ENCODE data around the gene IL36B. TPM values are rescaled to one million over a fixed set of nuclear protein-coding genes. Genes with fewer than 3 reads are reported as not detected.

Gene IL36B
- total and polyA plus RNA-seq, 9 of the 15 experiments (the other 6 are each of a cell fraction or from before 2014, with no cell fraction given) = not detected

DNA sequence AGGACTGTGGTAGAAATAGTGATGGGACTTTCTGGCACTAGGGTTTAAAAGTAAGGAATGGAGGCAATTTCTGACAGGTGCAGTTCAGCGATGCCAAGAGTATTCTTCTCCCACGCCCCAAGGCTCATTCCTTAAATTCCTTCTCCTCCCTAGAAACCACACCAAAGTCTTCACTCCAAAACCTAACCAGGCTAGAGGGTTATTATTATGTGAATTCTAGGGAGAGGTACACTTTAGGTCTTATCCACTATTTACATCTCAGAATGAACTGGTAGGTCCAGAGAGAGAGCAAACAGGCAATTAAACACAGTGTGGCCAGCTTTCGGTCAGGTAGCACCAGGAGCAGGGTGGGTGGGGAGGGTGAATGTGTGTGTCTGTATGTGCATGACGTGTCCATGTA is 26.5 kb upstream of the IL36B start:
- FAIRE-seq = no peak
- in situ Hi-C loops (cut with MboI) (no loop called here), intact Hi-C loops (cut with micrococcal nuclease) (no loop called here)
- H3K4me3 ChIP-seq = no peak overlapping the region
- WGBS (ENCODE audit: insufficient coverage, low coverage, missing lambda C conversion rate) = 9% methylated on average over 4 of the region's 4 CpGs
- H3K79me2 ChIP-seq (ENCODE audit: control insufficient read depth, insufficient read depth, low read length) = no peaks in the 10 kb centered on the region
- no peaks in the 10 kb centered on the region for H3K9me1 ChIP-seq (ENCODE audit: control insufficient read depth, insufficient read depth, low read length)
- H3K4me1 ChIP-seq (replicated peaks in 1 of 2; ENCODE audit: control insufficient read depth in 2 of 2, insufficient read depth in 2 of 2, low read length in 2 of 2) = no peaks in the 10 kb centered on the region
- no TSS peak for BruUV-seq (replicated peaks)
- H3K27me3 ChIP-seq (ENCODE audit: control insufficient read depth in 2 of 2, insufficient read depth in 2 of 2, low read length in 2 of 2) = peaks cover 12 to 15% of the 10 kb centered on the region in 2 experiments; a peak in 4 of 5 replicates
- no peaks in the 10 kb centered on the region for H3K9me3 ChIP-seq (replicated peaks; ENCODE audit: control insufficient read depth, insufficient read depth, low read depth, low read length)
- H4K20me1 ChIP-seq (replicated peaks; ENCODE audit: control insufficient read depth, insufficient read depth, low read length) = no peaks in the 10 kb centered on the region; the same call in 1 of the 2 replicates
- H3K27ac ChIP-seq (ENCODE audit: extremely low read depth, low read depth, low read length) = no peak overlapping the region
- ChIA-PET CTCF (ENCODE audit: low intra/inter-chr PET ratio) (interaction anchor here (2.4 kb wide), 1 partner anchor 291 kb away, joined by 6 read pairs; no protein-coding TSS in a partner anchor), POLR2A (no interaction called here)
- H3K4me2 ChIP-seq (ENCODE audit: insufficient read depth, low read length) = no peak overlapping the region
- no peak for DNase-seq (ENCODE audit: extremely low read depth in 1 of 4, low spot score in 3 of 4)
- no peak for ATAC-seq
- no peak overlapping the region for H2AFZ ChIP-seq (ENCODE audit: low read depth, low read length)
- H3K36me3 ChIP-seq (ENCODE audit: control insufficient read depth, insufficient read depth, low read length) = no peaks in the 10 kb centered on the region
- no peak overlapping the region for H3K9ac ChIP-seq (ENCODE audit: insufficient read depth in 1 of 2, low read depth in 2 of 2, low read length in 2 of 2)
- no peak for TF ChIP-seq PURB (CRISPR knock-in tag; IDR thresholded peaks at IDR 0.05; ENCODE audit: low read depth)
- no peak for TF ChIP-seq ZNF24 (IDR thresholded peaks at IDR 0.05)
- TF ChIP-seq RCOR1 (IDR thresholded peaks at IDR 0.05; ENCODE audit: borderline replicate concordance in 1 of 2, low read depth in 2 of 2, low read length in 2 of 2) = no peak
- TF ChIP-seq TAF7 (tag; IDR thresholded peaks at IDR 0.05) = no peak
- no peak for TF ChIP-seq NCOA2 (IDR thresholded peaks at IDR 0.05; ENCODE audit: partially characterized antibody in 2 of 2)
- TF ChIP-seq, protein P1, sequence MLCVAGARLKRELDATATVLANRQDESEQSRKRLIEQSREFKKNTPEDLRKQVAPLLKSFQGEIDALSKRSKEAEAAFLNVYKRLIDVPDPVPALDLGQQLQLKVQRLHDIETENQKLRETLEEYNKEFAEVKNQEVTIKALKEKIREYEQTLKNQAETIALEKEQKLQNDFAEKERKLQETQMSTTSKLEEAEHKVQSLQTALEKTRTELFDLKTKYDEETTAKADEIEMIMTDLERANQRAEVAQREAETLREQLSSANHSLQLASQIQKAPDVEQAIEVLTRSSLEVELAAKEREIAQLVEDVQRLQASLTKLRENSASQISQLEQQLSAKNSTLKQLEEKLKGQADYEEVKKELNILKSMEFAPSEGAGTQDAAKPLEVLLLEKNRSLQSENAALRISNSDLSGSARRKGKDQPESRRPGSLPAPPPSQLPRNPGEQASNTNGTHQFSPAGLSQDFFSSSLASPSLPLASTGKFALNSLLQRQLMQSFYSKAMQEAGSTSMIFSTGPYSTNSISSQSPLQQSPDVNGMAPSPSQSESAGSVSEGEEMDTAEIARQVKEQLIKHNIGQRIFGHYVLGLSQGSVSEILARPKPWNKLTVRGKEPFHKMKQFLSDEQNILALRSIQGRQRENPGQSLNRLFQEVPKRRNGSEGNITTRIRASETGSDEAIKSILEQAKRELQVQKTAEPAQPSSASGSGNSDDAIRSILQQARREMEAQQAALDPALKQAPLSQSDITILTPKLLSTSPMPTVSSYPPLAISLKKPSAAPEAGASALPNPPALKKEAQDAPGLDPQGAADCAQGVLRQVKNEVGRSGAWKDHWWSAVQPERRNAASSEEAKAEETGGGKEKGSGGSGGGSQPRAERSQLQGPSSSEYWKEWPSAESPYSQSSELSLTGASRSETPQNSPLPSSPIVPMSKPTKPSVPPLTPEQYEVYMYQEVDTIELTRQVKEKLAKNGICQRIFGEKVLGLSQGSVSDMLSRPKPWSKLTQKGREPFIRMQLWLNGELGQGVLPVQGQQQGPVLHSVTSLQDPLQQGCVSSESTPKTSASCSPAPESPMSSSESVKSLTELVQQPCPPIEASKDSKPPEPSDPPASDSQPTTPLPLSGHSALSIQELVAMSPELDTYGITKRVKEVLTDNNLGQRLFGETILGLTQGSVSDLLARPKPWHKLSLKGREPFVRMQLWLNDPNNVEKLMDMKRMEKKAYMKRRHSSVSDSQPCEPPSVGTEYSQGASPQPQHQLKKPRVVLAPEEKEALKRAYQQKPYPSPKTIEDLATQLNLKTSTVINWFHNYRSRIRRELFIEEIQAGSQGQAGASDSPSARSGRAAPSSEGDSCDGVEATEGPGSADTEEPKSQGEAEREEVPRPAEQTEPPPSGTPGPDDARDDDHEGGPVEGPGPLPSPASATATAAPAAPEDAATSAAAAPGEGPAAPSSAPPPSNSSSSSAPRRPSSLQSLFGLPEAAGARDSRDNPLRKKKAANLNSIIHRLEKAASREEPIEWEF (CRISPR knock-in tag; IDR thresholded peaks at IDR 0.05) = no peak
- no peak for TF ChIP-seq HOXB6 (CRISPR knock-in tag; IDR thresholded peaks at IDR 0.05; ENCODE audit: borderline replicate concordance)
- TF ChIP-seq, protein P2, sequence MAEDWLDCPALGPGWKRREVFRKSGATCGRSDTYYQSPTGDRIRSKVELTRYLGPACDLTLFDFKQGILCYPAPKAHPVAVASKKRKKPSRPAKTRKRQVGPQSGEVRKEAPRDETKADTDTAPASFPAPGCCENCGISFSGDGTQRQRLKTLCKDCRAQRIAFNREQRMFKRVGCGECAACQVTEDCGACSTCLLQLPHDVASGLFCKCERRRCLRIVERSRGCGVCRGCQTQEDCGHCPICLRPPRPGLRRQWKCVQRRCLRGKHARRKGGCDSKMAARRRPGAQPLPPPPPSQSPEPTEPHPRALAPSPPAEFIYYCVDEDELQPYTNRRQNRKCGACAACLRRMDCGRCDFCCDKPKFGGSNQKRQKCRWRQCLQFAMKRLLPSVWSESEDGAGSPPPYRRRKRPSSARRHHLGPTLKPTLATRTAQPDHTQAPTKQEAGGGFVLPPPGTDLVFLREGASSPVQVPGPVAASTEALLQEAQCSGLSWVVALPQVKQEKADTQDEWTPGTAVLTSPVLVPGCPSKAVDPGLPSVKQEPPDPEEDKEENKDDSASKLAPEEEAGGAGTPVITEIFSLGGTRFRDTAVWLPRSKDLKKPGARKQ (CRISPR knock-in tag; IDR thresholded peaks at IDR 0.05) = no peak
- TF ChIP-seq GABPA (tag; conservative IDR thresholded peaks at IDR 0.05; ENCODE audit: low read depth) = no peak
- no peak for TF ChIP-seq ARID2 (IDR thresholded peaks at IDR 0.05)
- no peak for TF ChIP-seq NR1H2 (CRISPR knock-in tag; IDR thresholded peaks at IDR 0.05)
- no peak for TF ChIP-seq FIP1L1 (IDR thresholded peaks at IDR 0.05; ENCODE audit: low read depth, low read length, poor library complexity, severe bottlenecking)
- TF ChIP-seq CREBBP (IDR thresholded peaks at IDR 0.05; ENCODE audit: low read depth, low read length) = no peak
- no peak for TF ChIP-seq ZNF668 (CRISPR knock-in tag; IDR thresholded peaks at IDR 0.05)
- TF ChIP-seq, protein P3, sequence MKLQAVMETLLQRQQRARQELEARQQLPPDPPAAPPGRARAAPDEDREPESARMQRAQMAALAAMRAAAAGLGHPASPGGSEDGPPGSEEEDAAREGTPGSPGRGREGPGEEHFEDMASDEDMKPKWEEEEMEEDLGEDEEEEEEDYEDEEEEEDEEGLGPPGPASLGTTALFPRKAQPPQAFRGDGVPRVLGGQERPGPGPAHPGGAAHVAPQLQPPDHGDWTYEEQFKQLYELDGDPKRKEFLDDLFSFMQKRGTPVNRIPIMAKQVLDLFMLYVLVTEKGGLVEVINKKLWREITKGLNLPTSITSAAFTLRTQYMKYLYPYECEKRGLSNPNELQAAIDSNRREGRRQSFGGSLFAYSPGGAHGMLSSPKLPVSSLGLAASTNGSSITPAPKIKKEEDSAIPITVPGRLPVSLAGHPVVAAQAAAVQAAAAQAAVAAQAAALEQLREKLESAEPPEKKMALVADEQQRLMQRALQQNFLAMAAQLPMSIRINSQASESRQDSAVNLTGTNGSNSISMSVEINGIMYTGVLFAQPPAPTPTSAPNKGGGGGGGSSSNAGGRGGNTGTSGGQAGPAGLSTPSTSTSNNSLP (IDR thresholded peaks at IDR 0.05; ENCODE audit: borderline replicate concordance, low read depth, low read length) = no peak
- TF ChIP-seq NBN (IDR thresholded peaks at IDR 0.05; ENCODE audit: low read depth) = no peak
